LNCAP (cell line): ENCODE results near the gene ALAS2.

Experiments used
- CTCF ChIP-seq: fragments of 450-650 bp; IDR thresholded peaks from 2 replicates; pipeline ENCODE4 v1.5.1; 2017; ENCODE audit warnings: mild to moderate bottlenecking

The ALAS2 gene

GRCh38 chrX:54995621-54996020 lies 35.2 kb downstream of the ALAS2 start:
- TF ChIP-seq CTCF, result no peak

- TF ChIP-seq CTCF, result no peak
Measured at GRCh38 chrX:54994668-54995351, 36.0 kb downstream of the ALAS2 start.

- no peak for TF ChIP-seq CTCF
Measured at GRCh38 chrX:54994099-54994498, 36.7 kb downstream of the ALAS2 start, which contains the start of gene PFKFB1. Gene PFKFB1, minus strand, starts transcription at chrX:54994188. Its CDS starts 181 bp downstream, at chrX:54994007.

- no peak for TF ChIP-seq CTCF
Measured at GRCh38 chrX:54992911-54993622, 37.7 kb downstream of the ALAS2 start.

GRCh38 chrX:54991706-54992105 lies 39.1 kb downstream of the ALAS2 start:
- no peak for TF ChIP-seq CTCF

- no peak for TF ChIP-seq CTCF
Measured at GRCh38 chrX:54980334-54980733, 50.4 kb downstream of the ALAS2 start.

GRCh38 chrX:54979432-54979831 lies 51.3 kb downstream of the ALAS2 start:
- TF ChIP-seq CTCF, result no peak
